H1 (cell line): ENCODE results near the gene MAP3K1. TPM values are rescaled to one million over a fixed set of nuclear protein-coding genes. Genes with fewer than 3 reads are reported as not detected.

Experiments
- CTCF ChIA-PET: fragments of 300-600 bp; sonication (Branson Sonifier 250); formaldehyde crosslinking; loops from one replicate; lab custom pipeline; 2021; ENCODE audit not compliant: partially characterized antibody; lab: Charles Lee
- POLR2A ChIA-PET: fragments of 300-600 bp; sonication (Branson Sonifier 250); formaldehyde crosslinking; loops from one replicate; lab custom pipeline; 2021; ENCODE audit warnings: inconsistent platforms; ENCODE audit not compliant: partially characterized antibody; lab: Charles Lee
- DNase-seq, 2 experiments: peaks; one replicate each; pipeline versions ENCODE4 v3.0.0 to v3.0.0-alpha.2; 2010 to 2022; ENCODE audit warnings: low spot score in 2 of 2, low read depth in 1 of 2, mixed read lengths in 1 of 2
- FAIRE-seq: peaks from 2 replicates; lab custom pipeline; 2011; peaks lifted over from hg19 to GRCh38; lab: Jason Lieb, UNC
- H2AFZ ChIP-seq: 2 replicates; pipeline ENCODE4 v1.8.1; 2012; ENCODE audit warnings: low read length, inconsistent platforms
- H2AK5ac ChIP-seq: 2 replicates; pipeline ENCODE4 v1.6.1; 2013; ENCODE audit warnings: low read depth, low read length
- H2BK120ac ChIP-seq: replicated peaks from 2 replicates; pipeline ENCODE3; 2013; ENCODE audit warnings: low read depth, low read length, inconsistent platforms
- H2BK12ac ChIP-seq: 2 replicates; pipeline ENCODE4 v1.6.1; 2013; ENCODE audit warnings: low read depth, low read length
- H2BK15ac ChIP-seq: 2 replicates; pipeline ENCODE4 v1.6.1; 2013; ENCODE audit warnings: low read length
- H2BK20ac ChIP-seq: 2 replicates; pipeline ENCODE4 v1.6.1; 2013; ENCODE audit warnings: low read length
- H2BK5ac ChIP-seq: 2 replicates; pipeline ENCODE4 v1.6.1; 2013; ENCODE audit warnings: low read depth, low read length
- H3K14ac ChIP-seq: 2 replicates; pipeline ENCODE4 v1.6.1; 2013; ENCODE audit warnings: inconsistent platforms; ENCODE audit not compliant: insufficient read length
- H3K18ac ChIP-seq: 2 replicates; pipeline ENCODE4 v1.6.1; 2013; ENCODE audit warnings: low read length; ENCODE audit errors: extremely low read depth
- H3K23ac ChIP-seq: 2 replicates; pipeline ENCODE4 v1.6.1; 2013; ENCODE audit warnings: inconsistent platforms; ENCODE audit not compliant: insufficient read length
- H3K23me2 ChIP-seq: 2 replicates; pipeline ENCODE4 v1.6.1; 2013; ENCODE audit warnings: low read depth, low read length
- H3K27ac ChIP-seq: 2 replicates; pipeline ENCODE4 v1.6.1; 2011; ENCODE audit warnings: low read depth, low read length, inconsistent platforms
- H3K27me3 ChIP-seq, 4 experiments: replicated peaks in 1 of 4; 1 replicate in 1 of 4; 2 replicates in 3 of 4; pipeline versions ENCODE4 v1.6.1 to v1.8.1; 2011 to 2013; ENCODE audit warnings: low read length in 3 of 4, mild to moderate bottlenecking in 3 of 4, inconsistent platforms in 2 of 4, mixed read lengths in 2 of 4, moderate library complexity in 1 of 4; ENCODE audit not compliant: control insufficient read depth in 3 of 4, insufficient read depth in 3 of 4; ENCODE audit errors: extremely low read depth in 1 of 4
- H3K36me3 ChIP-seq, 4 experiments: 2 replicates each; pipeline versions ENCODE4 v1.6.1 to v1.8.1; 2011 to 2013; ENCODE audit warnings: mild to moderate bottlenecking in 4 of 4, low read length in 3 of 4, moderate library complexity in 2 of 4, control low read depth in 1 of 4, inconsistent platforms in 1 of 4; ENCODE audit not compliant: insufficient read depth in 4 of 4, control insufficient read depth in 2 of 4
- H3K4ac ChIP-seq: replicated peaks from 2 replicates; pipeline ENCODE3; 2013; ENCODE audit warnings: low read length, low read depth, mixed read lengths, inconsistent platforms; ENCODE audit not compliant: insufficient read length
- H3K4me1 ChIP-seq, 4 experiments: replicated peaks in 1 of 4; 1 replicate in 1 of 4; 2 replicates in 3 of 4; pipeline versions ENCODE4 v1.6.1 to v1.8.1; 2011 to 2013; ENCODE audit warnings: low read length in 3 of 4, inconsistent platforms in 2 of 4, mixed read lengths in 1 of 4; ENCODE audit not compliant: insufficient read depth in 4 of 4, control insufficient read depth in 3 of 4
- H3K4me2 ChIP-seq, 2 experiments: 2 replicates each; pipeline versions ENCODE4 v1.6.1 to v1.8.1; 2011 to 2013; ENCODE audit warnings: low read depth in 2 of 2, low read length in 2 of 2, control low read depth in 1 of 2, inconsistent platforms in 1 of 2, mild to moderate bottlenecking in 1 of 2; ENCODE audit not compliant: insufficient read depth in 1 of 2
- H3K4me3 ChIP-seq, 4 experiments: fragments of 200-600, 300-600 bp in 1 of 4; sonication (generic), shearing (Covaris generic), sonication (Bioruptor Twin) in 1 of 4; 2 replicates each; pipeline versions ENCODE4 v1.5.1 to v1.8.1; 2011 to 2016; ENCODE audit warnings: low read length in 4 of 4, low read depth in 3 of 4, control low read depth in 2 of 4, inconsistent platforms in 2 of 4, mild to moderate bottlenecking in 2 of 4, mixed read lengths in 1 of 4, moderate library complexity in 1 of 4; ENCODE audit not compliant: insufficient read depth in 2 of 4; ENCODE audit errors: extremely low read depth in 1 of 4
- H3K56ac ChIP-seq: replicated peaks from 2 replicates; pipeline ENCODE3; 2013; ENCODE audit warnings: low read depth, mild to moderate bottlenecking, mixed read lengths, low read length, inconsistent platforms; ENCODE audit not compliant: insufficient read length
- H3K79me1 ChIP-seq: 2 replicates; pipeline ENCODE4 v1.6.1; 2013; ENCODE audit warnings: low read depth, low read length, control low read depth
- H3K79me2 ChIP-seq, 2 experiments: 2 replicates each; pipeline versions ENCODE4 v1.6.1 to v1.8.1; 2012 to 2013; ENCODE audit warnings: low read length in 2 of 2, mild to moderate bottlenecking in 2 of 2, inconsistent platforms in 1 of 2; ENCODE audit not compliant: insufficient read depth in 2 of 2, control insufficient read depth in 1 of 2
- H3K9ac ChIP-seq, 4 experiments: replicated peaks in 1 of 4; 1 replicate in 1 of 4; 2 replicates in 3 of 4; pipeline versions ENCODE4 v1.6.1 to v1.8.1; 2011 to 2013; ENCODE audit warnings: low read depth in 3 of 4, low read length in 3 of 4, control low read depth in 2 of 4, mild to moderate bottlenecking in 2 of 4, moderate library complexity in 2 of 4, inconsistent platforms in 1 of 4; ENCODE audit errors: extremely low read depth in 1 of 4
- H3K9me3 ChIP-seq, 2 experiments: 2 replicates each; pipeline versions ENCODE4 v1.6.1 to v1.8.1; 2012 to 2013; ENCODE audit warnings: mild to moderate bottlenecking in 2 of 2, moderate library complexity in 2 of 2, control low read depth in 1 of 2, inconsistent platforms in 1 of 2, low read depth in 1 of 2, low read length in 1 of 2, mixed read lengths in 1 of 2; ENCODE audit not compliant: insufficient read depth in 2 of 2
- H4K20me1 ChIP-seq, 2 experiments: replicated peaks in 1 of 2; 2 replicates each; pipeline versions ENCODE3 to v1.8.1; 2011 to 2013; ENCODE audit warnings: inconsistent platforms in 2 of 2, low read length in 2 of 2, mild to moderate bottlenecking in 1 of 2; ENCODE audit not compliant: insufficient read depth in 2 of 2, control insufficient read depth in 1 of 2
- H4K5ac ChIP-seq: 2 replicates; pipeline ENCODE4 v1.6.1; 2013; ENCODE audit warnings: low read length, low read depth, mixed read lengths, inconsistent platforms; ENCODE audit not compliant: insufficient read length
- H4K8ac ChIP-seq: 2 replicates; pipeline ENCODE4 v1.8.0; 2013; ENCODE audit warnings: mild to moderate bottlenecking, moderate library complexity, low read length, inconsistent platforms; ENCODE audit not compliant: insufficient read depth; ENCODE audit errors: extremely low read depth
- H4K91ac ChIP-seq: replicated peaks from 2 replicates; pipeline ENCODE3; 2013; ENCODE audit warnings: low read length, mixed read lengths, inconsistent platforms; ENCODE audit not compliant: insufficient read length
- CBX5 ChIP-seq: fragments of 300-800, 300-1000 bp; sonication (generic); IDR thresholded peaks from 2 replicates; pipeline ENCODE4 v1.7.1; 2016; ENCODE audit warnings: antibody characterized with exemption, low read length, low read depth
- EZH2 ChIP-seq: fragments of 200-600 bp; sonication (generic); IDR thresholded peaks from 2 replicates; pipeline ENCODE4 v1.7.1; 2012; ENCODE audit warnings: low read depth, mild to moderate bottlenecking, moderate library complexity, low read length, inconsistent platforms; ENCODE audit not compliant: severe bottlenecking
- NANOG ChIP-seq: IDR thresholded peaks from 2 replicates; pipeline ENCODE4 v1.6.1; 2011; ENCODE audit warnings: low read length, low read depth, mild to moderate bottlenecking, inconsistent platforms; ENCODE audit not compliant: insufficient read depth, poor library complexity, severe bottlenecking
- TAF1 ChIP-seq: IDR thresholded peaks from 2 replicates; pipeline ENCODE4 v1.6.1; 2011; ENCODE audit warnings: mild to moderate bottlenecking, low read depth, low read length
- TBP ChIP-seq: IDR thresholded peaks from 2 replicates; pipeline ENCODE4 v1.6.1; 2011; ENCODE audit warnings: low read depth, low read length, improper control_type of control experiment
- ZNF274 ChIP-seq: IDR thresholded peaks from 2 replicates; pipeline ENCODE4 v1.7.0; 2012; ENCODE audit warnings: low read length, borderline replicate concordance; ENCODE audit errors: extremely low read depth
- WGBS, 2 experiments: shearing (Covaris generic) in 1 of 2; methylation state at CpG; one replicate each; pipeline versions ENCODE4 v1.1.6 to v1.1.7; 2013 to 2015; ENCODE audit warnings: low lambda C conversion rate in 2 of 2, mixed read lengths in 2 of 2, inconsistent platforms in 1 of 2, low coverage in 1 of 2, missing lambda C conversion rate in 1 of 2; ENCODE audit not compliant: insufficient replicate concordance in 2 of 2, insufficient coverage in 1 of 2, insufficient read length in 1 of 2; ENCODE audit errors: extremely low coverage in 1 of 2, missing lambda C conversion rate in 1 of 2; 5-methylcytosine and 5-hydroxymethylcytosine counted together
- polyA plus RNA-seq, 7 experiments: library from polyadenylated mRNA; depleted of rRNA in 3 of 7; stranded (reverse) in 5 of 7; unstranded in 2 of 7; fragments of >200 nt in 5 of 7; fragments of 200-250 nt in 2 of 7; gene quantifications; 1 replicate in 5 of 7; 2 replicates in 1 of 7; 4 replicates in 1 of 7; pipeline versions ENCODE4 v1.2.1 to v1.2.3, GENCODE V29; 2011 to 2013; ENCODE audit warnings: missing spikeins in 2 of 7, mixed read lengths in 2 of 7
- total RNA-seq: library from RNA; stranded (reverse); fragmentation: NEBNext Ultra II Directional; extraction: Animal tissue kit (Norgen Biotek cat#: 25700); gene quantifications from 2 replicates; pipeline ENCODE4 v1.2.1, GENCODE V29; 2021

Gene MAP3K1
- total and polyA plus RNA-seq, 2 of the 8 experiments (the other 6 are each of a cell fraction or from before 2014, with no cell fraction given): 3.9 to 11.8 TPM

DNA sequence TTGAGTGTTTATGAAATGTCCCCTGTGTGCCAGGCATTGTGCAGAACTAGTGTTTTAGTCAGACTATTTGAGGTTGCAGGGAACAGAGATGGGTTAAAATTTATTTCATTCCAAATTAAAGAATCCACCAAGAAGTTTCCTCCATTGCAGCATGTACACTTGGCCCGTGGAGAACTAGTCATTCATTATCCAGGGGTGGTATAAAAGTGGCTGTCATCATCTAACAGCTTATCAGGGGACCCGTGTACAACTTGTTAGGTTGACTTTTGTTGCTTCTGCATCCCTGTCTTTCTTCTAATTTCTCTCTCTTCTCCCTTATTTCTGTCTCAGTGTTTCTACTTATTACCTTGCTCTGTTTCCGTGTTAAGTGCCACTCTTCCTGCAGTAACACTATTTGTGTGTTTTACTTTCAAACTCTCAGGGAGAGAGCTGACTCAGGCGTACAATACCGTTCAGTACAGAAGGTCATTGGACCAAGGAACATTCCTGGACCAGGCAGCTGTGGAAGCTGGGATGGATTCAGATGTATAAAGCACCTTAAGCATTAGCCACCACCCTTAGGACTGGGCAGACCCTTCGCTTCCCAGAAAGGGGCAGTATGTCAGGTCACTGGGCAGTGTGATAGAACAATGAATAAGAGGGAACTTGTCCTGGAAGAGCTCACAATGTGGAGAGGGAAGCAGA is 36.1 kb downstream of the MAP3K1 start:
- no peaks in the 10 kb centered on the region for H3K36me3 ChIP-seq
- no peak overlapping the region for H3K9ac ChIP-seq
- no peak overlapping the region for H4K91ac ChIP-seq
- DNase-seq (no peak), FAIRE-seq (no peak)
- no peaks in the 10 kb centered on the region for H3K9me3 ChIP-seq
- no peak overlapping the region for H3K27ac ChIP-seq
- no peak overlapping the region for H2BK12ac ChIP-seq
- H2BK15ac ChIP-seq: no peak overlapping the region
- POLR2A ChIA-PET: interaction anchor here (1.0 kb wide), 1 partner anchor 322 kb away, joined by 3 read pairs; the partner anchor contains the start of gene GPBP1
- 89% methylated on average over 6 of the region's 6 CpGs; no CpG with 5 or more reads in 1 of the 2 experiments for WGBS, 2 experiments
- no peak overlapping the region for H3K23ac ChIP-seq
- H3K79me1 ChIP-seq: no peaks in the 10 kb centered on the region
- no peak overlapping the region for H2BK120ac ChIP-seq
- no peak overlapping the region for H3K14ac ChIP-seq
- H3K4ac ChIP-seq: no peak overlapping the region
- no peak overlapping the region for H2BK5ac ChIP-seq
- no peak overlapping the region for H2BK20ac ChIP-seq
- no peak overlapping the region for H4K8ac ChIP-seq
- H3K4me1 ChIP-seq: peaks cover 0 to 6% (median 1%) of the 10 kb centered on the region in 4 experiments; a peak in 1 of 7 replicates
- no peaks in the 10 kb centered on the region for H3K27me3 ChIP-seq
- H4K20me1 ChIP-seq: no peaks in the 10 kb centered on the region
- no peak overlapping the region for H3K56ac ChIP-seq
- H3K4me2 ChIP-seq: no peak overlapping the region
- H3K79me2 ChIP-seq: peaks cover 0 to 65% of the 10 kb centered on the region in 2 experiments; a peak in 2 of 4 replicates
- TF ChIP-seq ZNF274 (no peak), TBP (no peak), NANOG (no peak), CBX5 (no peak), EZH2 (no peak), TAF1 (no peak)
- no peak overlapping the region for H2AK5ac ChIP-seq
- CTCF ChIA-PET: interaction anchor here (1.5 to 2.1 kb wide), 2 partner anchors 25 to 587 kb away, joined by 5 to 7 read pairs; no protein-coding TSS in a partner anchor
- no peak overlapping the region for H4K5ac ChIP-seq
- H2AFZ ChIP-seq: no peak overlapping the region
- no peaks in the 10 kb centered on the region for H3K23me2 ChIP-seq
- H3K18ac ChIP-seq: no peak overlapping the region
- no peak overlapping the region for H3K4me3 ChIP-seq
